Esophagus muscularis mucosa (tissue), 3 donors: Measurements from ENCODE around the gene SPATA1.

Experiments used
- POLR2A ChIP-seq: fragments of 450-650 bp; IDR thresholded peaks from one replicate; pipeline ENCODE4 v1.6.1; 2017; ENCODE audit warnings: antibody characterized with exemption, moderate library complexity, mild to moderate bottlenecking, low read depth
- TF ChIP-seq, protein P1 (sequence below), 3 experiments: fragments of 200-600 bp in 2 of 3; fragments of 450-650 bp in 1 of 3; sonication (generic) in 2 of 3; IDR thresholded peaks; one replicate each; pipeline ENCODE4 v1.5.1; 2017 to 2019; ENCODE audit warnings: antibody characterized with exemption in 3 of 3, mild to moderate bottlenecking in 2 of 3, moderate library complexity in 1 of 3

DNA sequence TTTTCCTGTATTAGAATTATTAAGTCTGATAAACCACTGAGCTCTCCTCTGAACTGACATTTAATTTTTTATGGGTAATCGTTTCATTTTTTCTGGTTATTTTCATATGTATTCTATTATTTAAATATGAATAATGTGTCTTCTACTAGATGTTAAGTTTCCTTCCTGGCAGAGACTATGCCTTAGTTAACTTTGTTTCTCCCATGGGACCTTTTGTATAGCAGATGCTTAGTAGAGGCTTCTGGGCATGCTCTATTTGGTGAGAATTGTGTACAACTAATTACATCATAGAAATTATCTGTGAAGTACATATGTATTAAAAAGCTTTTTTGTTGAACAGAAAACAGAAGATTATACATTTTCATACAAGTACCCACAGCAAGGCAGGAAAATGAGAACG is 44.6 kb downstream of the SPATA1 start:
- no peak for TF ChIP-seq POLR2A
- TF ChIP-seq, protein P1, sequence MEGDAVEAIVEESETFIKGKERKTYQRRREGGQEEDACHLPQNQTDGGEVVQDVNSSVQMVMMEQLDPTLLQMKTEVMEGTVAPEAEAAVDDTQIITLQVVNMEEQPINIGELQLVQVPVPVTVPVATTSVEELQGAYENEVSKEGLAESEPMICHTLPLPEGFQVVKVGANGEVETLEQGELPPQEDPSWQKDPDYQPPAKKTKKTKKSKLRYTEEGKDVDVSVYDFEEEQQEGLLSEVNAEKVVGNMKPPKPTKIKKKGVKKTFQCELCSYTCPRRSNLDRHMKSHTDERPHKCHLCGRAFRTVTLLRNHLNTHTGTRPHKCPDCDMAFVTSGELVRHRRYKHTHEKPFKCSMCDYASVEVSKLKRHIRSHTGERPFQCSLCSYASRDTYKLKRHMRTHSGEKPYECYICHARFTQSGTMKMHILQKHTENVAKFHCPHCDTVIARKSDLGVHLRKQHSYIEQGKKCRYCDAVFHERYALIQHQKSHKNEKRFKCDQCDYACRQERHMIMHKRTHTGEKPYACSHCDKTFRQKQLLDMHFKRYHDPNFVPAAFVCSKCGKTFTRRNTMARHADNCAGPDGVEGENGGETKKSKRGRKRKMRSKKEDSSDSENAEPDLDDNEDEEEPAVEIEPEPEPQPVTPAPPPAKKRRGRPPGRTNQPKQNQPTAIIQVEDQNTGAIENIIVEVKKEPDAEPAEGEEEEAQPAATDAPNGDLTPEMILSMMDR (IDR thresholded peaks at IDR 0.05): no peak
